HUDEP-2 (cell line): ENCODE results near the gene TMEM207.
"Not testable (repeated sequence)": the region's sequence is repeated elsewhere in the genome, so short reads cannot be mapped to it uniquely, and the experiment has no call there.

ENCODE experiments used
- DNase-seq, 76 experiments: peaks; one replicate each; lab custom pipeline; 2025; ENCODE audit not compliant: unreplicated experiment in 76 of 76; lab: John Stamatoyannopoulos, UW

The TMEM207 gene

GRCh38 chr3:190449801-190450200 is at the start of gene TMEM207:
Gene TMEM207 (minus strand): TSS chr3:190449901. CDS start chr3:190449809, 92 bp downstream.
- DNase-seq: no peak

- DNase-seq: no peak
These were observed 49.4 kb upstream of the TMEM207 start for GRCh38 chr3:190499122-190499521.

GRCh38 chr3:190498293-190498692 is 48.6 kb upstream of the TMEM207 start:
- no peak for DNase-seq

GRCh38 chr3:190497811-190498210 is 48.1 kb upstream of the TMEM207 start:
- no peak for DNase-seq

- no peak for DNase-seq
These were observed 47.2 kb upstream of the TMEM207 start for GRCh38 chr3:190496859-190497258.

- no peak for DNase-seq
These were observed 46.1 kb upstream of the TMEM207 start for GRCh38 chr3:190495796-190496195.

GRCh38 chr3:190495354-190495753 is 45.7 kb upstream of the TMEM207 start:
- no peak for DNase-seq

GRCh38 chr3:190494907-190495306 is 45.2 kb upstream of the TMEM207 start:
- no peak for DNase-seq

GRCh38 chr3:190492966-190493365 is 43.3 kb upstream of the TMEM207 start:
- no peak for DNase-seq

GRCh38 chr3:190492129-190492528 is 42.4 kb upstream of the TMEM207 start:
- no peak for DNase-seq

GRCh38 chr3:190491533-190492054 is 41.9 kb upstream of the TMEM207 start:
- no peak for DNase-seq

GRCh38 chr3:190486908-190487607 is 37.4 kb upstream of the TMEM207 start:
- DNase-seq: no peak

- no peak for DNase-seq
These were observed 36.8 kb upstream of the TMEM207 start for GRCh38 chr3:190486533-190486864.

- no peak for DNase-seq
These were observed 36.3 kb upstream of the TMEM207 start for GRCh38 chr3:190485830-190486532.

- no peak for DNase-seq
These were observed 32.1 kb upstream of the TMEM207 start for GRCh38 chr3:190481779-190482178.

- DNase-seq: not testable (repeated sequence)
These were observed 23.6 kb upstream of the TMEM207 start for GRCh38 chr3:190473261-190473660.

- DNase-seq: no peak
These were observed 18.2 kb upstream of the TMEM207 start for GRCh38 chr3:190467922-190468321.

- DNase-seq: no peak
These were observed 8.3 kb upstream of the TMEM207 start for GRCh38 chr3:190458040-190458439.

- no peak for DNase-seq
These were observed 7.1 kb upstream of the TMEM207 start for GRCh38 chr3:190456770-190457169.

- no peak for DNase-seq
These were observed 6.1 kb upstream of the TMEM207 start for GRCh38 chr3:190455828-190456227.

- no peak for DNase-seq
These were observed 1.4 kb downstream of the TMEM207 start for GRCh38 chr3:190448256-190448655.
